A549 (cell line): ENCODE results near the gene GMCL2.

Source experiments
- CBX2 ChIP-seq: fragments of 200-600 bp; sonication (generic); IDR thresholded peaks from 2 replicates; pipeline ENCODE4 v1.6.1; 2016; ENCODE audit warnings: low read depth, mild to moderate bottlenecking, borderline replicate concordance
- CHD2 ChIP-seq: fragments of 150-350 bp; IDR thresholded peaks from 2 replicates; pipeline ENCODE4 v1.6.1; 2014; ENCODE audit warnings: low read length; ENCODE audit not compliant: partially characterized antibody
- CTCF ChIP-seq: fragments of >200 bp; sonication (Bioruptor Twin); formaldehyde crosslinking; IDR thresholded peaks from 3 replicates; pipeline ENCODE4 v1.5.1; 2016
- EP300 ChIP-seq, 2 experiments: fragments of >200 bp; sonication (Bioruptor Twin); formaldehyde crosslinking; IDR thresholded peaks; 2 replicates in 1 of 2; 3 replicates in 1 of 2; pipeline ENCODE4 v1.6.1; 2016 to 2017
- HDAC2 ChIP-seq: fragments of 200-600 bp; sonication (generic); IDR thresholded peaks from 2 replicates; pipeline ENCODE4 v1.6.1; 2016
- HES2 ChIP-seq: fragments of >200 bp; sonication (Bioruptor Twin); formaldehyde crosslinking; IDR thresholded peaks from 2 replicates; pipeline ENCODE4 v1.6.1; 2016
- HMGXB4 ChIP-seq: fragments of 250-450 bp; sonication (Bioruptor Pico); IDR thresholded peaks from 2 replicates; pipeline ENCODE4 v1.5.0; 2021; ENCODE audit warnings: mild to moderate bottlenecking, moderate library complexity, borderline replicate concordance
- HOXA7 ChIP-seq: fragments of 250-450 bp; sonication (Bioruptor Pico); IDR thresholded peaks from 2 replicates; pipeline ENCODE4 v1.5.0; 2020; ENCODE audit warnings: mild to moderate bottlenecking, moderate library complexity
- KDM1A ChIP-seq: fragments of 200-600 bp; sonication (generic); IDR thresholded peaks from 2 replicates; pipeline ENCODE4 v1.6.1; 2016; ENCODE audit warnings: low read depth, mild to moderate bottlenecking
- KDM5A ChIP-seq: fragments of 200-600 bp; sonication (generic); IDR thresholded peaks from 2 replicates; pipeline ENCODE4 v1.6.1; 2016; ENCODE audit warnings: antibody characterized with exemption, mild to moderate bottlenecking
- NPAS2 ChIP-seq: fragments of 250-450 bp; sonication (Bioruptor Pico); IDR thresholded peaks from 2 replicates; pipeline ENCODE4 v1.8.0; 2022; ENCODE audit warnings: mild to moderate bottlenecking, moderate library complexity, borderline replicate concordance
- POLR2A ChIP-seq: IDR thresholded peaks from 2 replicates; pipeline ENCODE4 v1.6.1; 2012; ENCODE audit warnings: mild to moderate bottlenecking, low read length
- SMC3 ChIP-seq: fragments of >200 bp; sonication (Bioruptor Twin); formaldehyde crosslinking; IDR thresholded peaks from 3 replicates; pipeline ENCODE4 v1.6.1; 2018; ENCODE audit warnings: inconsistent platforms
- TF ChIP-seq, protein P1 (sequence below): IDR thresholded peaks from 2 replicates; pipeline ENCODE4 v1.6.1; 2012

DNA sequence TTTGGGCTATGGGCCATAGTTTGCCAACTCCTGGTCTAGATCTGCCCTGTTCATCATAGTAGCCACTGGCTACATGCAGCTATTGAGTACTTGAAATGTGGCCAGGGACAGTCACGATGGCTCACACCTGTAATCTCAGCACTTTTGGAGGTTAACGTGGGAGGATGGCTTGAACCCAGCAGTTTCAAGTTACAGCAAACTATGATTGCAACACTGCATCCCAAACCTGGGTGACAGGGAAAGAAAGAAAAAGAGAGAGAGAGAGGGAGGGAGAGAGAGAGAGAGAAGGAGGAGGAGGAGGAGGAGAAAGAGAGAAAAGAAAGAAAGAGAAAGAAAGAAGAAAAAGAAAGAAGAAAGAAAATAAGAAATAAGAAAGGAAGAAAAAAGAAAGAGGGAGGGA, 5.1 kb upstream of the GMCL2 start:
- TF ChIP-seq CTCF (no peak), POLR2A (no peak), KDM5A (no peak), HMGXB4 (CRISPR knock-in tag) (no peak), KDM1A (no peak), CHD2 (no peak), EP300 (IDR thresholded peaks at IDR 0.05) (no peak), HES2 (no peak), NPAS2 (no peak), HDAC2 (no peak), SMC3 (no peak), HOXA7 (CRISPR knock-in tag) (no peak), CBX2 (no peak)
- TF ChIP-seq, protein P1, sequence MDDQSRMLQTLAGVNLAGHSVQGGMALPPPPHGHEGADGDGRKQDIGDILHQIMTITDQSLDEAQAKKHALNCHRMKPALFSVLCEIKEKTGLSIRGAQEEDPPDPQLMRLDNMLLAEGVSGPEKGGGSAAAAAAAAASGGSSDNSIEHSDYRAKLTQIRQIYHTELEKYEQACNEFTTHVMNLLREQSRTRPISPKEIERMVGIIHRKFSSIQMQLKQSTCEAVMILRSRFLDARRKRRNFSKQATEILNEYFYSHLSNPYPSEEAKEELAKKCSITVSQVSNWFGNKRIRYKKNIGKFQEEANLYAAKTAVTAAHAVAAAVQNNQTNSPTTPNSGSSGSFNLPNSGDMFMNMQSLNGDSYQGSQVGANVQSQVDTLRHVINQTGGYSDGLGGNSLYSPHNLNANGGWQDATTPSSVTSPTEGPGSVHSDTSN = no peak
